ENCODE measurements around the gene HIGD1A. TPM values are rescaled to one million over a fixed set of nuclear protein-coding genes. Genes with fewer than 3 reads are reported as not detected.

HIGD1A gene
- total and polyA plus RNA-seq, 9 of the 15 experiments (the other 6 are each of a cell fraction or from before 2014, with no cell fraction given) = 165 to 1,185 (median 333) TPM

GRCh38 chr3:42846685-42847522 lies 42.6 kb upstream of the HIGD1A start (continued):
- TF ChIP-seq ZFP91 (CRISPR knock-in tag; IDR thresholded peaks at IDR 0.05) (no peak), NFATC3 (IDR thresholded peaks at IDR 0.05) (no peak), ZNF707 (CRISPR knock-in tag; conservative IDR thresholded peaks at IDR 0.05) (no peak), ZNF398 (CRISPR knock-in tag; IDR thresholded peaks at IDR 0.05) (no peak), ZNF274 (IDR thresholded peaks at IDR 0.05; ENCODE audit: borderline replicate concordance, low read depth, low read length) (no peak), ELF1 (tag; IDR thresholded peaks at IDR 0.05) (peak; percentile 50; the same call in 1 of the 2 replicates), ZKSCAN1 (IDR thresholded peaks at IDR 0.05; ENCODE audit: low read depth, low read length) (0 out of 2 replicates have a peak, but pooled peaks have one; percentile 25), ATF4 (CRISPR knock-in tag; IDR thresholded peaks at IDR 0.05) (no peak), FOSL1 (tag; conservative IDR thresholded peaks at IDR 0.05) (0 out of 2 replicates have a peak, but pooled peaks have one; percentile 18), HDAC2 (IDR thresholded peaks at IDR 0.05) (peak; percentile 34; the same call in 1 of the 2 replicates), TAL1 (IDR thresholded peaks at IDR 0.05) (no peak), SOX6 (IDR thresholded peaks at IDR 0.05) (peak; percentile 59), SAFB (IDR thresholded peaks at IDR 0.05; ENCODE audit: borderline replicate concordance, low read depth, low read length) (no peak), KDM1A (IDR thresholded peaks at IDR 0.05) (0 out of 4 replicates have a peak, but pooled peaks of 1 of the 2 experiments have one; percentile 23), HNRNPUL1 (IDR thresholded peaks at IDR 0.05; ENCODE audit: low read length) (no peak), E2F4 (CRISPR knock-in tag; IDR thresholded peaks at IDR 0.05; ENCODE audit: low read depth) (no peak), ZFX (CRISPR knock-in tag; IDR thresholded peaks at IDR 0.05) (no peak), CREBBP (IDR thresholded peaks at IDR 0.05; ENCODE audit: low read depth, low read length) (no peak), NR3C1 (CRISPR knock-in tag; IDR thresholded peaks at IDR 0.05) (no peak), ELF2 (CRISPR knock-in tag; IDR thresholded peaks at IDR 0.05) (peak; percentile 40; the same call in 1 of the 2 replicates), GABPB1 (CRISPR knock-in tag; IDR thresholded peaks at IDR 0.05) (peak; percentile 43; the same call in 1 of the 2 replicates)
- TF ChIP-seq, protein P1, sequence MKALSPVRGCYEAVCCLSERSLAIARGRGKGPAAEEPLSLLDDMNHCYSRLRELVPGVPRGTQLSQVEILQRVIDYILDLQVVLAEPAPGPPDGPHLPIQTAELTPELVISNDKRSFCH (CRISPR knock-in tag; IDR thresholded peaks at IDR 0.05) = no peak
- TF ChIP-seq, protein P1 (tag; IDR thresholded peaks at IDR 0.05) = 0 out of 2 replicates have a peak, but pooled peaks have one; percentile 22
